B cell (primary cell): ENCODE measurements around the gene NUP88. TPM values are rescaled to one million over a fixed set of nuclear protein-coding genes. Genes with fewer than 3 reads are reported as not detected.

Experiments used
- ATAC-seq: fragments of 200-7000 bp; cut with Tn5 transposase; one replicate; pipeline ENCODE4 v1.10.0; 2021; ENCODE audit warnings: low read depth, mild to moderate bottlenecking, moderate number of reproducible peaks, moderate library complexity
- CTCF ChIA-PET: fragments of 350-600 bp; sonication (Branson Sonifier 250); formaldehyde crosslinking; loops from one replicate; lab custom pipeline; 2021; ENCODE audit warnings: antibody characterized with exemption, inconsistent platforms; lab: Charles Lee
- POLR2A ChIA-PET: fragments of 350-600 bp; sonication (Branson Sonifier 250); formaldehyde crosslinking; loops from one replicate; lab custom pipeline; 2021; ENCODE audit warnings: antibody characterized with exemption; lab: Charles Lee
- DNase-seq: peaks from one replicate; pipeline ENCODE4 v3.0.0; 2013
- H2AFZ ChIP-seq: 2 replicates; pipeline ENCODE4 v1.6.1; 2012; ENCODE audit warnings: mild to moderate bottlenecking, low read depth, low read length; ENCODE audit not compliant: insufficient read depth, poor library complexity, severe bottlenecking
- H3K27ac ChIP-seq, 2 donors: 1 replicate in 1 of 2; 2 replicates in 1 of 2; pipeline ENCODE4 v1.5.1; 2012 to 2013; ENCODE audit warnings: low read length in 2 of 2, mild to moderate bottlenecking in 2 of 2, moderate library complexity in 1 of 2
- H3K27me3 ChIP-seq, 4 experiments: fragments of 200-600 bp in 1 of 4; sonication (generic) in 1 of 4; replicated peaks in 1 of 4; 1 replicate in 2 of 4; 2 replicates in 2 of 4; pipeline versions ENCODE4 v1.6.1 to v1.7.0; 2013 to 2016; ENCODE audit warnings: low read length in 3 of 4, mild to moderate bottlenecking in 2 of 4, mixed read lengths in 1 of 4, moderate library complexity in 1 of 4; ENCODE audit not compliant: insufficient read depth in 4 of 4, control insufficient read depth in 3 of 4; ENCODE audit errors: control extremely low read depth in 1 of 4
- H3K36me3 ChIP-seq, 2 experiments: replicated peaks in 1 of 2; 1 replicate in 1 of 2; 2 replicates in 1 of 2; pipeline versions ENCODE4 v1.6.1 to v1.7.1; 2013; ENCODE audit warnings: low read length in 1 of 2; ENCODE audit not compliant: insufficient read depth in 2 of 2, control insufficient read depth in 1 of 2; ENCODE audit errors: control extremely low read depth in 1 of 2, extremely low read depth in 1 of 2
- H3K4me1 ChIP-seq, 2 donors: fragments of 200-600 bp in 1 of 2; sonication (generic) in 1 of 2; 1 replicate in 1 of 2; 2 replicates in 1 of 2; pipeline versions ENCODE4 v1.5.1 to v1.6.1; 2013 to 2017; ENCODE audit warnings: low read length in 2 of 2; ENCODE audit not compliant: control insufficient read depth in 2 of 2, insufficient read depth in 2 of 2
- H3K4me2 ChIP-seq: replicated peaks from 2 replicates; pipeline ENCODE3; 2012; ENCODE audit warnings: mild to moderate bottlenecking, low read depth, low read length; ENCODE audit not compliant: poor library complexity, severe bottlenecking
- H3K4me3 ChIP-seq, 5 experiments: fragments of 200-600 bp in 1 of 5; sonication (generic) in 1 of 5; 1 replicate in 3 of 5; 2 replicates in 2 of 5; pipeline versions ENCODE4 v1.5.1 to v1.7.0; 2011 to 2016; ENCODE audit warnings: low read length in 4 of 5, mild to moderate bottlenecking in 4 of 5, low read depth in 2 of 5, control low read depth in 1 of 5, moderate library complexity in 1 of 5; ENCODE audit not compliant: insufficient read depth in 1 of 5; ENCODE audit errors: control extremely low read depth in 1 of 5, extremely low read depth in 1 of 5
- H3K79me2 ChIP-seq: fragments of 200-600 bp; sonication (generic); one replicate; pipeline ENCODE4 v1.6.0; 2016; ENCODE audit warnings: low read length; ENCODE audit not compliant: control insufficient read depth, insufficient read depth
- H3K9ac ChIP-seq: fragments of 200-600 bp; sonication (generic); 2 replicates; pipeline ENCODE4 v1.6.1; 2017; ENCODE audit warnings: mild to moderate bottlenecking, low read length, moderate library complexity
- H3K9me3 ChIP-seq, 3 donors: one replicate each; pipeline versions ENCODE4 v1.6.1 to v1.7.1; 2013; ENCODE audit warnings: low read length in 2 of 3; ENCODE audit not compliant: control insufficient read depth in 2 of 3, insufficient read depth in 1 of 3; ENCODE audit errors: control extremely low read depth in 1 of 3
- H4K20me1 ChIP-seq: 2 replicates; pipeline ENCODE4 v1.6.0; 2012; ENCODE audit warnings: mild to moderate bottlenecking, low read length; ENCODE audit not compliant: insufficient read depth, control insufficient read depth, poor library complexity, severe bottlenecking
- H3K27ac Mint-ChIP-seq: one replicate; pipeline ENCODE4 v1.8.0; 2021; ENCODE audit warnings: mixed read lengths
- H3K27me3 Mint-ChIP-seq: one replicate; pipeline ENCODE4 v1.8.0; 2021; ENCODE audit warnings: mixed read lengths
- H3K4me1 Mint-ChIP-seq: one replicate; pipeline ENCODE4 v1.8.0; 2021; ENCODE audit warnings: mixed read lengths
- H3K4me3 Mint-ChIP-seq: one replicate; pipeline ENCODE4 v1.8.0; 2021; ENCODE audit warnings: mixed read lengths
- H3K9me3 Mint-ChIP-seq: one replicate; pipeline ENCODE4 v1.8.0; 2022; ENCODE audit warnings: mixed read lengths; ENCODE audit not compliant: insufficient read depth
- CTCF ChIP-seq: fragments of 200-600 bp; IDR thresholded peaks from one replicate; pipeline ENCODE4 v1.8.0; 2022; ENCODE audit warnings: antibody characterized with exemption, mild to moderate bottlenecking
- EZH2 ChIP-seq: IDR thresholded peaks from 2 replicates; pipeline ENCODE4 v1.6.1; 2012; ENCODE audit warnings: borderline replicate concordance, low read depth, mild to moderate bottlenecking, moderate library complexity, low read length; ENCODE audit not compliant: insufficient read depth, poor library complexity, severe bottlenecking
- WGBS: methylation state at CpG from one replicate; pipeline ENCODE4 v1.1.5; 2013; ENCODE audit warnings: missing lambda C conversion rate; ENCODE audit not compliant: insufficient coverage; 5-methylcytosine and 5-hydroxymethylcytosine counted together
- intact Hi-C: fragments of 100-400 bp; cut with micrococcal nuclease; formaldehyde crosslinking; loops from one replicate; pipeline ENCODE4 v1.10.0; 2022
- polyA plus RNA-seq: library from polyadenylated mRNA; depleted of rRNA; stranded (reverse); fragments of >200 nt; gene quantifications from 2 replicates; pipeline ENCODE4 v1.2.3, GENCODE V29; 2012
- total RNA-seq, 2 donors: library from RNA; stranded (reverse); fragments of 120-200 nt in 1 of 2; gene quantifications; 1 replicate in 1 of 2; 2 replicates in 1 of 2; pipeline versions ENCODE4 v1.2.3 to v1.2.4, GENCODE V29; 2013 to 2022

The NUP88 gene
- total and polyA plus RNA-seq, 2 donors (not counting 1 experiment from before 2014, with no cell fraction given), result 214 to 221 TPM

GRCh38 chr17:5422505-5422904, 3.0 kb upstream of the NUP88 start:
- ChIA-PET POLR2A (no interaction called here), CTCF (interaction anchor here (0.9 kb wide), 1 partner anchor 17 kb away, joined by 3 read pairs; the partner anchor contains the start of gene C1QBP)
- ATAC-seq (no peak), DNase-seq (no peak)
- TF ChIP-seq CTCF, result no peak
- TF ChIP-seq EZH2, result no peak
- WGBS, result 100% methylated on average over 1 of the region's 2 CpGs
- H3K27me3 ChIP-seq, result no peaks in the 10 kb centered on the region
- intact Hi-C loops, result no loop called here
- H3K27me3 Mint-ChIP-seq, result no peaks in the 10 kb centered on the region
- H3K9me3 ChIP-seq, result no peaks in the 10 kb centered on the region
- H3K9ac ChIP-seq, result no peak overlapping the region
- H2AFZ ChIP-seq, result no peak overlapping the region
- peaks cover 33% of the 10 kb centered on the region for H4K20me1 ChIP-seq
- H3K4me1 ChIP-seq, result peaks cover 12 to 21% of the 10 kb centered on the region in 2 donors
- peaks cover 71% of the 10 kb centered on the region for H3K79me2 ChIP-seq
- no peak overlapping the region for H3K27ac Mint-ChIP-seq
- no peak overlapping the region for H3K27ac ChIP-seq
- H3K36me3 ChIP-seq, result peaks cover 7 to 62% of the 10 kb centered on the region in 2 experiments
- H3K4me3 ChIP-seq, result no peak overlapping the region
- no peak overlapping the region for H3K4me3 Mint-ChIP-seq
- H3K4me2 ChIP-seq, result no peak overlapping the region
- H3K9me3 Mint-ChIP-seq, result no peaks in the 10 kb centered on the region
- peaks cover 41% of the 10 kb centered on the region for H3K4me1 Mint-ChIP-seq

- Histone ChIP-seq H3K36me3 (peaks cover 13 to 64% of the 10 kb centered on the region in 2 experiments), H3K4me1 (peaks cover 25 to 35% of the 10 kb centered on the region in 2 donors), H3K27ac (peak within 1 kb of the TSS; percentile 98 to 100), H4K20me1 (peaks cover 41% of the 10 kb centered on the region), H2AFZ (peak within 1 kb of the TSS; percentile 89), H3K4me3 (peak within 1 kb of the TSS; percentile 93 to 100 (median 99)), H3K79me2 (peaks cover 79% of the 10 kb centered on the region), H3K9ac (peak within 1 kb of the TSS; percentile 97), H3K27me3 (no peaks in the 10 kb centered on the region), H3K4me2 (peak within 1 kb of the TSS; percentile 78), H3K9me3 (no peaks in the 10 kb centered on the region)
- TF ChIP-seq EZH2, result no peak
- TF ChIP-seq CTCF, result no peak
- ATAC-seq (peak; percentile 62), DNase-seq (no peak)
- Mint-ChIP-seq H3K27me3 (no peaks in the 10 kb centered on the region), H3K4me3 (peak within 1 kb of the TSS; percentile 94), H3K27ac (peak within 1 kb of the TSS; percentile 99), H3K4me1 (peaks cover 51% of the 10 kb centered on the region), H3K9me3 (no peaks in the 10 kb centered on the region)
- POLR2A ChIA-PET, result interaction anchor here (0.6 to 1.5 kb wide), 9 partner anchors 15 to 1276 kb away, joined by 3 to 11 read pairs (median 3); partner anchors contain the start of genes C1QBP, DERL2, MIS12 and SPAG7
- WGBS, result 0% methylated on average over 36 of the region's 41 CpGs
- CTCF ChIA-PET, result interaction anchor here (1.0 to 3.5 kb wide), 2 partner anchors 18 to 19 kb away, joined by 4 to 35 read pairs; partner anchors contain the start of gene C1QBP
- intact Hi-C loops, result loop anchor here (1.0 to 10.0 kb wide), 5 partner anchors 19 to 305 kb away; partner anchors contain the start of genes C1QBP, USP6 and ZNF232
These were observed 644 bp upstream of the NUP88 start, which contains the start of gene RPAIN for GRCh38 chr17:5419959-5420653. Gene RPAIN (plus strand): TSS chr17:5420182. CDS start chr17:5420211, 29 bp downstream.
